Measurements from ENCODE around the gene L2HGDH. TPM values are rescaled to one million over a fixed set of nuclear protein-coding genes. Genes with fewer than 3 reads are reported as not detected.
"Not testable (repeated sequence)": the region's sequence is repeated elsewhere in the genome, so short reads cannot be mapped to it uniquely, and the experiment has no call there.

The L2HGDH gene
- total RNA-seq, 2 donors from 2014 or later = 15.9 to 23.2 TPM

GRCh38 chr14:50359631-50360030 lies 47.6 kb upstream of the L2HGDH start:
- 98 to 100% methylated on average over 2 to 5 of the region's 5 CpGs for WGBS, 2 experiments (ENCODE audit: insufficient coverage in 1 of 2, insufficient read length in 1 of 2)
- no peaks in the 10 kb centered on the region for H3K27me3 ChIP-seq (ENCODE audit: control insufficient read depth, insufficient read depth, low read length, poor library complexity, severe bottlenecking)
- no peak overlapping the region for H3K27ac ChIP-seq (ENCODE audit: low read depth, low read length)
- H3K4me1 ChIP-seq (ENCODE audit: control insufficient read depth, insufficient read depth, low read length) = no peaks in the 10 kb centered on the region
- H3K36me3 ChIP-seq (ENCODE audit: control insufficient read depth, insufficient read depth, low read length) = no peaks in the 10 kb centered on the region
- TF ChIP-seq, protein P1, sequence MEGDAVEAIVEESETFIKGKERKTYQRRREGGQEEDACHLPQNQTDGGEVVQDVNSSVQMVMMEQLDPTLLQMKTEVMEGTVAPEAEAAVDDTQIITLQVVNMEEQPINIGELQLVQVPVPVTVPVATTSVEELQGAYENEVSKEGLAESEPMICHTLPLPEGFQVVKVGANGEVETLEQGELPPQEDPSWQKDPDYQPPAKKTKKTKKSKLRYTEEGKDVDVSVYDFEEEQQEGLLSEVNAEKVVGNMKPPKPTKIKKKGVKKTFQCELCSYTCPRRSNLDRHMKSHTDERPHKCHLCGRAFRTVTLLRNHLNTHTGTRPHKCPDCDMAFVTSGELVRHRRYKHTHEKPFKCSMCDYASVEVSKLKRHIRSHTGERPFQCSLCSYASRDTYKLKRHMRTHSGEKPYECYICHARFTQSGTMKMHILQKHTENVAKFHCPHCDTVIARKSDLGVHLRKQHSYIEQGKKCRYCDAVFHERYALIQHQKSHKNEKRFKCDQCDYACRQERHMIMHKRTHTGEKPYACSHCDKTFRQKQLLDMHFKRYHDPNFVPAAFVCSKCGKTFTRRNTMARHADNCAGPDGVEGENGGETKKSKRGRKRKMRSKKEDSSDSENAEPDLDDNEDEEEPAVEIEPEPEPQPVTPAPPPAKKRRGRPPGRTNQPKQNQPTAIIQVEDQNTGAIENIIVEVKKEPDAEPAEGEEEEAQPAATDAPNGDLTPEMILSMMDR (conservative IDR thresholded peaks at IDR 0.05) = no peak
- Mint-ChIP-seq H3K36me3 (ENCODE audit: low read depth) (no peaks in the 10 kb centered on the region), H3K27ac (no peak overlapping the region), H3K4me1 (peaks cover 2% of the 10 kb centered on the region), H3K4me3 (no peak overlapping the region), H3K9me3 (peaks cover 4% of the 10 kb centered on the region), H3K27me3 (ENCODE audit: insufficient read depth) (peaks cover 3% of the 10 kb centered on the region)
- H3K9ac ChIP-seq (ENCODE audit: extremely low read depth, low read length, poor library complexity, severe bottlenecking) = no peak overlapping the region
- H3K4me3 ChIP-seq (ENCODE audit: low read length) = no peak overlapping the region
- DNase-seq = no peak
- H3K9me3 ChIP-seq (ENCODE audit: control insufficient read depth, low read length) = no peaks in the 10 kb centered on the region

DNA sequence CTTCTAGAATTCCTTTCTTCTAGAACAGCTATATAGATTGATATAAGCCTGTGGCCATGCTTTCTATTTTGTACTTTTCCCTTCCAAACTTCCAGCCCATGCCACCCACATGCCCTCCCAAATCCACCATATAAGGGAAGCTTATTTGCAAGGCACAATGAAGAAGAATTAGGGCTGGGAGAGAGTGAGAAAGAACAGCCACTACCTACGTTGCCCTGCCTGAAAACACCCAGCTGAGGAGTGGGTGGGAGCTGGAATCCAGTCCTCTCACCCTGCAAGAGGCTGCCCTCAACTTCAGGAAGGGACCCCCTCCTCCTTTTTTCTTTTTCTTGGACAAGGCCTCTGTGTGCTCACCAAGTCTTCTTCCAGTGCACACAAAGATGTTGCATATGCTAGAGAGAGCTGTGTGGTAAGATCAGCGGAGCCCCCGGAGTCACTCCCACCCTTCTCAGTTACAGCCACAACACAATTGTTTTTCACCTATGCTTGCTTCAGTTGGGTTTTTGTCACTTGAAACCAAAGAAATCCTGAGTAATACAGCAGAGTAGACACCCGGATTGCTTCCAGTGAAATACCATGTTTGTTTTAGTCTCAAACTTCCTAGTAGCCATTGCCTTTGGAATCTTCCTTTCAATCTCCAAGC lies 45.8 kb upstream of the L2HGDH start:
- 87 to 92% methylated on average over 3 to 4 of the region's 4 CpGs for WGBS, 2 experiments (ENCODE audit: insufficient coverage in 1 of 2, insufficient read length in 1 of 2)
- Histone ChIP-seq H3K4me1 (ENCODE audit: control insufficient read depth, insufficient read depth, low read length) (no peaks in the 10 kb centered on the region), H3K9me3 (ENCODE audit: control insufficient read depth, low read length) (no peaks in the 10 kb centered on the region), H3K27me3 (ENCODE audit: control insufficient read depth, insufficient read depth, low read length, poor library complexity, severe bottlenecking) (no peaks in the 10 kb centered on the region), H3K9ac (ENCODE audit: extremely low read depth, low read length, poor library complexity, severe bottlenecking) (no peak overlapping the region), H3K4me3 (ENCODE audit: low read length) (no peak overlapping the region), H3K27ac (ENCODE audit: low read depth, low read length) (no peak overlapping the region), H3K36me3 (ENCODE audit: control insufficient read depth, insufficient read depth, low read length) (no peaks in the 10 kb centered on the region)
- Mint-ChIP-seq H3K27ac (no peak overlapping the region), H3K4me1 (peaks cover 2% of the 10 kb centered on the region), H3K27me3 (ENCODE audit: insufficient read depth) (peaks cover 3% of the 10 kb centered on the region), H3K36me3 (ENCODE audit: low read depth) (no peaks in the 10 kb centered on the region), H3K9me3 (peaks cover 4% of the 10 kb centered on the region), H3K4me3 (no peak overlapping the region)
- TF ChIP-seq, protein P1 (conservative IDR thresholded peaks at IDR 0.05) = no peak
- DNase-seq = no peak

DNA sequence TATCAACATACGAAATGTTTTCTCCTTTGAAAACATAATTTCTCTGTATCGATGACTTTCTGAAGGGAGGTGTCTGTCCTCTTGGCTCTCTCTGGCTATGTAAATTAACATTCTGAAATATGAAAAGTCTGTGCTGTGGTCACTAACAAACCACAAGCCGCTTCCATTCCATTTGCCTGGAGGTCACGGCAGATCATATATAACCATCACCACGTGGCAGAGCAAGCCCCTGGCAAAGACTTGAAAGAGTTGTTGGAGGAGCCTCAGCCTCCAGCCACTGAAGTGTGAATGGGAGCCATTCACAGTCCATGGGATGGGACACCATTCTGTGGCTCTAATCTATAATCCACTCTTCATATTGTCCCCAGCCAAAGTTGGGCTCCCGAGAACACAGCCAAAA lies 45.1 kb upstream of the L2HGDH start:
- Mint-ChIP-seq H3K4me3 (no peak overlapping the region), H3K4me1 (peaks cover 2% of the 10 kb centered on the region), H3K27ac (no peak overlapping the region), H3K36me3 (ENCODE audit: low read depth) (no peaks in the 10 kb centered on the region), H3K27me3 (ENCODE audit: insufficient read depth) (peaks cover 3% of the 10 kb centered on the region), H3K9me3 (no peaks in the 10 kb centered on the region)
- TF ChIP-seq, protein P1 (conservative IDR thresholded peaks at IDR 0.05) = no peak
- no peak overlapping the region for H3K4me3 ChIP-seq (ENCODE audit: low read length)
- H3K9ac ChIP-seq (ENCODE audit: extremely low read depth, low read length, poor library complexity, severe bottlenecking) = no peak overlapping the region
- H3K36me3 ChIP-seq (ENCODE audit: control insufficient read depth, insufficient read depth, low read length) = no peaks in the 10 kb centered on the region
- H3K4me1 ChIP-seq (ENCODE audit: control insufficient read depth, insufficient read depth, low read length) = no peaks in the 10 kb centered on the region
- H3K27me3 ChIP-seq (ENCODE audit: control insufficient read depth, insufficient read depth, low read length, poor library complexity, severe bottlenecking) = no peaks in the 10 kb centered on the region
- 82 to 94% methylated on average over 5 to 6 of the region's 6 CpGs for WGBS, 2 experiments (ENCODE audit: insufficient coverage in 1 of 2, insufficient read length in 1 of 2)
- no peaks in the 10 kb centered on the region for H3K9me3 ChIP-seq (ENCODE audit: control insufficient read depth, low read length)
- no peak for DNase-seq
- no peak overlapping the region for H3K27ac ChIP-seq (ENCODE audit: low read depth, low read length)

GRCh38 chr14:50356283-50356682 lies 44.3 kb upstream of the L2HGDH start:
- H3K36me3 Mint-ChIP-seq (ENCODE audit: low read depth); H3K9me3 Mint-ChIP-seq; H3K27me3 ChIP-seq (ENCODE audit: control insufficient read depth, insufficient read depth, low read length, poor library complexity, severe bottlenecking); H3K27ac Mint-ChIP-seq; H3K36me3 ChIP-seq (ENCODE audit: control insufficient read depth, insufficient read depth, low read length); H3K9me3 ChIP-seq (ENCODE audit: control insufficient read depth, low read length); H3K4me1 Mint-ChIP-seq; H3K27ac ChIP-seq (ENCODE audit: low read depth, low read length); H3K4me3 ChIP-seq (ENCODE audit: low read length); DNase-seq; H3K4me3 Mint-ChIP-seq; H3K27me3 Mint-ChIP-seq (ENCODE audit: insufficient read depth); H3K4me1 ChIP-seq (ENCODE audit: control insufficient read depth, insufficient read depth, low read length); H3K9ac ChIP-seq (ENCODE audit: extremely low read depth, low read length, poor library complexity, severe bottlenecking): not testable (repeated sequence)
- WGBS, 2 experiments (ENCODE audit: insufficient coverage in 1 of 2, insufficient read length in 1 of 2) = 87 to 100% methylated on average over 1 to 3 of the region's 3 CpGs

Measured in endodermal cell (in vitro differentiated cells).